GM12878 (cell line): ENCODE data around the gene TGFBR3. TPM values are rescaled to one million over a fixed set of nuclear protein-coding genes. Genes with fewer than 3 reads are reported as not detected.

Experiments
- ATAC-seq: fragments of 200-7000 bp; cut with Tn5 transposase; 3 replicates; pipeline ENCODE4 v1.9.1; 2020; ENCODE audit warnings: mild to moderate bottlenecking, moderate library complexity
- BruUV-seq: library from RNA; stranded (reverse); fragments of 400-500 nt; replicated peaks from 2 replicates; lab custom pipeline; 2021; lab: Mats Ljungman, UMichigan
- CTCF ChIA-PET: fragments of 300-600 bp; sonication (Branson Sonifier 250); formaldehyde crosslinking; extraction: SDS; loops from one replicate; lab custom pipeline; 2021; ENCODE audit warnings: inconsistent platforms; lab: Yijun Ruan, JAX
- POLR2A ChIA-PET: fragments of 350-600 bp; formaldehyde crosslinking; extraction: SDS; loops from one replicate; lab custom pipeline; 2021; ENCODE audit warnings: inconsistent platforms; lab: Charles Lee
- RAD21 ChIA-PET: fragments of 300-600 bp; sonication (Branson Sonifier 250); formaldehyde crosslinking; loops from one replicate; lab custom pipeline; 2023; ENCODE audit warnings: antibody characterized with exemption; ENCODE audit not compliant: unreplicated experiment; lab: Charles Lee
- SMC1A ChIA-PET: fragments of 300-600 bp; sonication (Branson Sonifier 250); formaldehyde crosslinking; loops from one replicate; lab custom pipeline; 2023; ENCODE audit not compliant: unreplicated experiment, uncharacterized antibody; lab: Charles Lee
- DNase-seq: peaks from one replicate; pipeline ENCODE4 v3.0.0-alpha.2; 2011; ENCODE audit warnings: low read depth, low spot score
- FAIRE-seq: peaks from 3 replicates; lab custom pipeline; 2011; peaks lifted over from hg19 to GRCh38; lab: Jason Lieb, UNC
- H2AFZ ChIP-seq: 2 replicates; pipeline ENCODE4 v1.6.0; 2011; ENCODE audit warnings: low read depth, low read length, control low read depth; ENCODE audit not compliant: control insufficient read depth
- H3K27ac ChIP-seq: 2 replicates; pipeline ENCODE4 v1.5.1; 2011; ENCODE audit warnings: control low read depth; ENCODE audit not compliant: control insufficient read depth, insufficient read depth
- H3K27me3 ChIP-seq, 2 experiments: replicated peaks in 1 of 2; 2 replicates each; pipeline versions ENCODE4 v1.6.0 to v1.6.1; 2011; ENCODE audit warnings: low read length in 1 of 2; ENCODE audit not compliant: control insufficient read depth in 2 of 2, insufficient read depth in 2 of 2
- H3K36me3 ChIP-seq, 2 experiments: 2 replicates each; pipeline ENCODE4 v1.5.1; 2011; ENCODE audit warnings: low read length in 1 of 2; ENCODE audit not compliant: control insufficient read depth in 2 of 2, insufficient read depth in 2 of 2
- H3K4me1 ChIP-seq: 2 replicates; pipeline ENCODE4 v1.6.1; 2011; ENCODE audit warnings: mild to moderate bottlenecking, low read length, moderate library complexity, mixed read lengths; ENCODE audit not compliant: control insufficient read depth, insufficient read depth
- H3K4me2 ChIP-seq: 2 replicates; pipeline ENCODE4 v1.6.0; 2011; ENCODE audit warnings: control low read depth; ENCODE audit not compliant: control insufficient read depth, insufficient read depth
- H3K4me3 ChIP-seq: fragments of 200-600 bp; sonication (generic); 2 replicates; pipeline ENCODE4 v1.5.1; 2016
- H3K79me2 ChIP-seq: 2 replicates; pipeline ENCODE4 v1.6.0; 2011; ENCODE audit warnings: low read length; ENCODE audit not compliant: control insufficient read depth, insufficient read depth
- H3K9ac ChIP-seq: 2 replicates; pipeline ENCODE4 v1.8.0; 2011; ENCODE audit warnings: low read length, control low read depth, mixed read lengths; ENCODE audit not compliant: control insufficient read depth, insufficient read depth
- H3K9me3 ChIP-seq: replicated peaks from 3 replicates; pipeline ENCODE4 v1.5.1; 2011; ENCODE audit warnings: mild to moderate bottlenecking, low read length; ENCODE audit not compliant: control insufficient read depth, insufficient read depth
- H4K20me1 ChIP-seq: 2 replicates; pipeline ENCODE4 v1.6.0; 2011; ENCODE audit not compliant: control insufficient read depth, insufficient read depth
- CBX3 ChIP-seq: fragments of 200-600 bp; sonication (generic); IDR thresholded peaks from 2 replicates; pipeline ENCODE4 v1.6.1; 2016; ENCODE audit warnings: low read depth, borderline replicate concordance
- CBX5 ChIP-seq: sonication (generic); IDR thresholded peaks from 2 replicates; pipeline ENCODE4 v1.6.1; 2016; ENCODE audit warnings: low read depth, moderate library complexity, mild to moderate bottlenecking, inconsistent platforms
- CREM ChIP-seq: IDR thresholded peaks from 2 replicates; pipeline ENCODE4 v1.6.1; 2014; ENCODE audit warnings: antibody characterized with exemption, low read depth
- NR2C2 ChIP-seq: IDR thresholded peaks from 2 replicates; pipeline ENCODE4 v1.6.1; 2011; ENCODE audit warnings: borderline replicate concordance, low read depth; ENCODE audit not compliant: control insufficient read depth, insufficient read length
- POLR2A ChIP-seq: IDR thresholded peaks from 2 replicates; pipeline ENCODE4 v1.6.1; 2011; ENCODE audit warnings: low read depth, mild to moderate bottlenecking, low read length
- SP1 ChIP-seq: IDR thresholded peaks from one replicate; pipeline ENCODE4 v1.6.1; 2011; ENCODE audit warnings: low read depth, low read length
- STAT3 ChIP-seq: IDR thresholded peaks from 2 replicates; pipeline ENCODE4 v1.6.1; 2011; ENCODE audit warnings: low read depth, low read length, improper control_type of control experiment
- ZBTB4 ChIP-seq: fragments of 450-650 bp; formaldehyde crosslinking; IDR thresholded peaks from 2 replicates; pipeline ENCODE4 v1.4.0; 2022; ENCODE audit warnings: mild to moderate bottlenecking, moderate library complexity
- WGBS: methylation state at CpG from one replicate; pipeline ENCODE4 v1.1.6; 2016; ENCODE audit warnings: low lambda C conversion rate; ENCODE audit not compliant: insufficient replicate concordance, insufficient coverage; ENCODE audit errors: missing lambda C conversion rate; 5-methylcytosine and 5-hydroxymethylcytosine counted together
- in situ Hi-C: fragments of 300-500 bp; cut with MboI; formaldehyde crosslinking; loops from 9 replicates; pipeline ENCODE4 v1.14.3; 2018; ENCODE audit warnings: mixed read lengths
- intact Hi-C: fragments of 100-400 bp; cut with micrococcal nuclease; formaldehyde crosslinking; loops from one replicate; pipeline ENCODE4 v1.14.2; 2022; ENCODE audit not compliant: unreplicated experiment
- polyA plus RNA-seq, 11 experiments: library from polyadenylated mRNA; depleted of rRNA in 4 of 11; unstranded in 6 of 11; stranded (reverse) in 5 of 11; fragments of >200 nt; fragmentation: Nextera tagmentation in 4 of 11; fragmentation: Illumina TruSeq in 1 of 11; extraction: Ambion mirVana in 4 of 11; extraction: Trizol in 1 of 11; gene quantifications; 1 replicate in 1 of 11; 2 replicates in 10 of 11; pipeline versions ENCODE4 v1.2.1 to v1.2.3, GENCODE V29; 2011 to 2016; ENCODE audit warnings: inconsistent platforms in 2 of 11, missing spikeins in 2 of 11, low read depth in 1 of 11
- total RNA-seq, 4 experiments: library from RNA; depleted of rRNA in 3 of 4; stranded (reverse); fragments of >200 nt in 3 of 4; fragmentation: Illumina TruSeq in 1 of 4; extraction: Trizol in 1 of 4; gene quantifications; 2 replicates each; pipeline versions ENCODE4 v1.2.1 to v1.2.3, GENCODE V29; 2013 to 2021
- TF ChIP-seq, protein P1 (sequence below): fragments of 450-650 bp; IDR thresholded peaks from 2 replicates; pipeline ENCODE4 v1.6.1; 2017; ENCODE audit warnings: mild to moderate bottlenecking, moderate library complexity

TGFBR3 gene
- total and polyA plus RNA-seq, 10 of the 15 experiments (the other 5 are each of a cell fraction or from before 2014, with no cell fraction given): 2.7 to 16.5 (median 12.6) TPM

DNA sequence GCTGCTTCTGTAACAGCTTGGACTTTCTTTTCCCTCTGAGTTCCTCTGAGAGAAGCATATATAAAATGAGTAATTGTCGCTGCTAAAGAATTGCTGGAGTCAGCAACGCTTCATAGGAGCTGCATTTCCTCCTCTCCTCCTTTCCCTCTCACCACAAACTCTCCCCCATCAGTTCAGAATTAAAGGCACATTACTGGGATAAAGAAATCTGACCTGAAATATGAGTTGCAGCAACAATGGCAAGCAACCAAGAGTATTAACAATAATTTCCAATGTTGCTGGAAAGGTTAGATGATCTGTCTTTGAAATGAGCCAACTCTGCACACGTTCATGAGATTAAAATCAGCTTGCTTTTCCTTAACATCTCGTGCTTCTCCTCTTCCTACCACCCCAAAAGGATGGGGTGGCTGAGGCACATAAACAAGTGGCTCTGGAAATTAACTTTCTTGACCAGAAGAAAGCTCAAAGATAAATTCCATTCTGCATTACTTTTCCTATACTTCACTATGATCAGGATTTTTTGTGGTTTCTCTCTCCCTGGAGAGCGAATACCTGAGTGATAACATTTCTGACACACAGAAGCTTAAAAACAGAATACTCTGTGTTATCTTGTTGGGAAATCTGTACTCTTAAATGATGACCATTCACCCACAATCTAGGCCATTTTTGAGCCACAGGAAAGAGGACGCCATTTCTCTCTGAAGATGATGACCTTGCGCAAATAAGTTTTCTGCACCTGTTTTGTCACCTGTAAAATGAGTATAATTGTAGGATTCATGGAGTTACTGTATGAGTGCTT lies 90.2 kb downstream of the TGFBR3 start:
- H4K20me1 ChIP-seq: no peaks in the 10 kb centered on the region
- in situ Hi-C loops (no loop called here), intact Hi-C loops (no loop called here)
- no TSS peak for BruUV-seq
- H2AFZ ChIP-seq: no peak overlapping the region
- no peaks in the 10 kb centered on the region; a peak in 1 of 4 replicates for H3K36me3 ChIP-seq
- SMC1A ChIA-PET: interaction anchor here (0.7 kb wide), 2 partner anchors 8 to 37 kb away, joined by 3 read pairs; no protein-coding TSS in a partner anchor
- no peaks in the 10 kb centered on the region for H3K79me2 ChIP-seq
- no peaks in the 10 kb centered on the region for H3K27me3 ChIP-seq
- 60% methylated on average over 7 of the region's 7 CpGs for WGBS
- peak; percentile 49 for FAIRE-seq
- no peak for DNase-seq
- no peak overlapping the region for H3K27ac ChIP-seq
- no peak for ATAC-seq
- H3K4me3 ChIP-seq: no peak overlapping the region
- no peak overlapping the region for H3K9ac ChIP-seq
- no peaks in the 10 kb centered on the region; the same call in 1 of the 2 replicates for H3K4me1 ChIP-seq
- CTCF ChIA-PET: no interaction called here
- RAD21 ChIA-PET: interaction anchor here (1.0 kb wide), 1 partner anchor 284 kb away, joined by 3 read pairs; no protein-coding TSS in a partner anchor
- H3K9me3 ChIP-seq: no peaks in the 10 kb centered on the region
- POLR2A ChIA-PET: no interaction called here
- TF ChIP-seq NR2C2: no peak
- no peak for TF ChIP-seq ZBTB4
- no peak for TF ChIP-seq CREM
- TF ChIP-seq, protein P1, sequence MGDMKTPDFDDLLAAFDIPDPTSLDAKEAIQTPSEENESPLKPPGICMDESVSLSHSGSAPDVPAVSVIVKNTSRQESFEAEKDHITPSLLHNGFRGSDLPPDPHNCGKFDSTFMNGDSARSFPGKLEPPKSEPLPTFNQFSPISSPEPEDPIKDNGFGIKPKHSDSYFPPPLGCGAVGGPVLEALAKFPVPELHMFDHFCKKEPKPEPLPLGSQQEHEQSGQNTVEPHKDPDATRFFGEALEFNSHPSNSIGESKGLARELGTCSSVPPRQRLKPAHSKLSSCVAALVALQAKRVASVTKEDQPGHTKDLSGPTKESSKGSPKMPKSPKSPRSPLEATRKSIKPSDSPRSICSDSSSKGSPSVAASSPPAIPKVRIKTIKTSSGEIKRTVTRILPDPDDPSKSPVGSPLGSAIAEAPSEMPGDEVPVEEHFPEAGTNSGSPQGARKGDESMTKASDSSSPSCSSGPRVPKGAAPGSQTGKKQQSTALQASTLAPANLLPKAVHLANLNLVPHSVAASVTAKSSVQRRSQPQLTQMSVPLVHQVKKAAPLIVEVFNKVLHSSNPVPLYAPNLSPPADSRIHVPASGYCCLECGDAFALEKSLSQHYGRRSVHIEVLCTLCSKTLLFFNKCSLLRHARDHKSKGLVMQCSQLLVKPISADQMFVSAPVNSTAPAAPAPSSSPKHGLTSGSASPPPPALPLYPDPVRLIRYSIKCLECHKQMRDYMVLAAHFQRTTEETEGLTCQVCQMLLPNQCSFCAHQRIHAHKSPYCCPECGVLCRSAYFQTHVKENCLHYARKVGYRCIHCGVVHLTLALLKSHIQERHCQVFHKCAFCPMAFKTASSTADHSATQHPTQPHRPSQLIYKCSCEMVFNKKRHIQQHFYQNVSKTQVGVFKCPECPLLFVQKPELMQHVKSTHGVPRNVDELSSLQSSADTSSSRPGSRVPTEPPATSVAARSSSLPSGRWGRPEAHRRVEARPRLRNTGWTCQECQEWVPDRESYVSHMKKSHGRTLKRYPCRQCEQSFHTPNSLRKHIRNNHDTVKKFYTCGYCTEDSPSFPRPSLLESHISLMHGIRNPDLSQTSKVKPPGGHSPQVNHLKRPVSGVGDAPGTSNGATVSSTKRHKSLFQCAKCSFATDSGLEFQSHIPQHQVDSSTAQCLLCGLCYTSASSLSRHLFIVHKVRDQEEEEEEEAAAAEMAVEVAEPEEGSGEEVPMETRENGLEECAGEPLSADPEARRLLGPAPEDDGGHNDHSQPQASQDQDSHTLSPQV: no peak
- no peak for TF ChIP-seq SP1
- TF ChIP-seq STAT3: no peak
- TF ChIP-seq CBX5: no peak
- TF ChIP-seq CBX3: no peak
- no peak for TF ChIP-seq POLR2A
- H3K4me2 ChIP-seq: no peak overlapping the region
